Activated T-helper 1 cell treated with anti-CD3 and anti-CD28 coated beads, Interleukin-12 subunit alpha, Interleukin-12 subunit beta, Interleukin-2, Interleukin-4 antibody, amounts not matched to agents 30 ng/mL and 10 ng/mL and 1 ng/mL, durations not matched to agents 14 hours and 24 hours and 36 hours (primary cell): Measurements from ENCODE around the gene RAB10. TPM values are rescaled to one million over a fixed set of nuclear protein-coding genes. Genes with fewer than 3 reads are reported as not detected.
"Not testable (repeated sequence)": the region's sequence is repeated elsewhere in the genome, so short reads cannot be mapped to it uniquely, and the experiment has no call there.

ENCODE experiments used
- DNase-seq: peaks from one replicate; pipeline ENCODE4 v3.0.0; 2021; ENCODE audit warnings: low spot score
- H3K27ac Mint-ChIP-seq: one replicate; pipeline ENCODE4 v1.8.0; 2021; ENCODE audit warnings: mild to moderate bottlenecking, mixed read lengths
- H3K27me3 Mint-ChIP-seq: one replicate; pipeline ENCODE4 v1.8.0; 2022; ENCODE audit warnings: mild to moderate bottlenecking, moderate library complexity, mixed read lengths; ENCODE audit not compliant: insufficient read depth
- H3K36me3 Mint-ChIP-seq: one replicate; pipeline ENCODE4 v1.8.0; 2021; ENCODE audit warnings: low read depth, mixed read lengths
- H3K4me1 Mint-ChIP-seq: one replicate; pipeline ENCODE4 v1.8.0; 2021; ENCODE audit warnings: low read depth, mixed read lengths
- H3K4me3 Mint-ChIP-seq: one replicate; pipeline ENCODE4 v1.8.0; 2021; ENCODE audit warnings: mild to moderate bottlenecking, moderate library complexity, mixed read lengths
- H3K9me3 Mint-ChIP-seq: one replicate; pipeline ENCODE4 v1.8.0; 2021; ENCODE audit warnings: mixed read lengths
- intact Hi-C: fragments of 100-400 bp; cut with micrococcal nuclease; formaldehyde crosslinking; loops from one replicate; pipeline ENCODE4 v1.15.1; 2024
- total RNA-seq: library from RNA; stranded (reverse); gene quantifications from 2 replicates; pipeline ENCODE4 v1.2.3, GENCODE V29; 2022

The RAB10 gene
- total RNA-seq, 1 donor from 2014 or later: 130 TPM

GRCh38 chr2:26088038-26088643 is 54.3 kb downstream of the RAB10 start:
- Mint-ChIP-seq H3K27ac (no peak overlapping the region), H3K4me1 (peaks cover 49% of the 10 kb centered on the region), H3K36me3 (peaks cover 25% of the 10 kb centered on the region), H3K27me3 (no peaks in the 10 kb centered on the region), H3K4me3 (no peak overlapping the region), H3K9me3 (peaks cover 5% of the 10 kb centered on the region)
- no peak for DNase-seq
- intact Hi-C loops: loop anchor here (1.0 to 10.0 kb wide), 6 partner anchors 34 to 157 kb away; partner anchors contain the start of genes HADHA and HADHB

GRCh38 chr2:26088931-26089330 is 55.0 kb downstream of the RAB10 start:
- DNase-seq, H3K4me3 Mint-ChIP-seq, H3K27ac Mint-ChIP-seq, H3K9me3 Mint-ChIP-seq, H3K27me3 Mint-ChIP-seq: not testable (repeated sequence)
- intact Hi-C loops: loop anchor here (1.0 to 10.0 kb wide), 6 partner anchors 33 to 156 kb away; partner anchors contain the start of genes HADHA and HADHB
- Mint-ChIP-seq H3K4me1 (peaks cover 47% of the 10 kb centered on the region), H3K36me3 (peaks cover 27% of the 10 kb centered on the region)

- no peak overlapping the region for H3K27ac Mint-ChIP-seq
- no peaks in the 10 kb centered on the region for H3K9me3 Mint-ChIP-seq
- intact Hi-C loops: loop anchor here (5.0 to 10.0 kb wide), 3 partner anchors 33 to 155 kb away; partner anchors contain the start of genes HADHA and HADHB
- no peak for DNase-seq
- H3K27me3 Mint-ChIP-seq: no peaks in the 10 kb centered on the region
- H3K36me3 Mint-ChIP-seq: peaks cover 25% of the 10 kb centered on the region
- H3K4me3 Mint-ChIP-seq: no peak overlapping the region
- peaks cover 43% of the 10 kb centered on the region for H3K4me1 Mint-ChIP-seq
Measured at GRCh38 chr2:26089337-26089736, 55.5 kb downstream of the RAB10 start.

DNA sequence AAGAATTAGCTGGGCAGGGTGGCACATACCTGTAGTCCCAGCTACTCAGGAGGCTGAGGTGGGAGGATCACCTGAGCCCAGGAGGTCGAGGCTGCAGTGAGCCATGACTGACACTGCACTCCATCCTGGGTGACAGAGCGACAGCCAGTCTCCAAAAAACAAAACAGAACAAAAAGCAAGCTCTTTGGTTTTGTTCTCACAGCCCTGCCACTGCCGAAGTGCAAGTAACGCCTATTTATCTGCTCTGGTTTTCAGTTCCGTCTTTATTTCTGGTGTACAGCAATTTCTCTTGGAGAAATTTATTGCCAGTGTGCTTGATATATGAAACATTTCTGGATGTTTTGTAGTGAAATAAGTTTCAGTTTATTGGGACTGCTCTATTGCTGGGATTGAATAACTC is 61.9 kb downstream of the RAB10 start:
- Mint-ChIP-seq H3K4me3 (no peak overlapping the region), H3K27me3 (no peaks in the 10 kb centered on the region), H3K4me1 (peaks cover 25% of the 10 kb centered on the region), H3K27ac (no peak overlapping the region), H3K9me3 (no peaks in the 10 kb centered on the region), H3K36me3 (peaks cover 28% of the 10 kb centered on the region)
- intact Hi-C loops: no loop called here
- no peak for DNase-seq

DNA sequence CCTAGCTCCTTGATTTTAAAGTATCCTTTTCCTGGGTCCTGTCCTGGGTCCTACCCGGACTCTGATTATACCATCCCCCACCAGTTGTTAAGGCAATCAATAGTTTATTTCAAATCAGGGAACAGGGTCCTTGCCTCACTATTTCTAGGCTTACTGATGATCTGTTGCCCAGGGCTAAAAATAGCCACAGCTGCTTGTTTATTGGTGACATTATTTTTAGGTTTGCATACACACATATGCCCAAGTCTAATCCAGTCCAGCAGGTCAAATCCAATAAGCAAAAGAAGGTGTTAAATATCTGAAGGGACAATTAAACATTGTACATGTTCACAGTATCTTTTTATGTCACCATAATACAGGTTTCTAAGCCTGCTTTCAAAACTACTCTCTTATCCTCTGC is 66.0 kb downstream of the RAB10 start:
- Mint-ChIP-seq H3K27me3 (no peaks in the 10 kb centered on the region), H3K36me3 (peaks cover 29% of the 10 kb centered on the region)

GRCh38 chr2:26100384-26100783 is 66.5 kb downstream of the RAB10 start:
- Mint-ChIP-seq H3K4me1 (peaks cover 5% of the 10 kb centered on the region), H3K4me3 (no peak overlapping the region), H3K36me3 (peaks cover 29% of the 10 kb centered on the region), H3K27me3 (no peaks in the 10 kb centered on the region), H3K9me3 (peaks cover 4% of the 10 kb centered on the region), H3K27ac (no peak overlapping the region)
- intact Hi-C loops: loop anchor here (2.0 kb wide), 1 partner anchor 14 kb away; no protein-coding TSS in a partner anchor
- no peak for DNase-seq

More for the DNA sequence above, 66.0 kb downstream of the RAB10 start:
- no peak overlapping the region for H3K27ac Mint-ChIP-seq
- DNase-seq: no peak
- peaks cover 4% of the 10 kb centered on the region for H3K9me3 Mint-ChIP-seq
- intact Hi-C loops: loop anchor here (2.0 kb wide), 1 partner anchor 15 kb away; no protein-coding TSS in a partner anchor
- H3K4me1 Mint-ChIP-seq: peaks cover 5% of the 10 kb centered on the region
- no peak overlapping the region for H3K4me3 Mint-ChIP-seq

- H3K36me3 Mint-ChIP-seq: peaks cover 25% of the 10 kb centered on the region
- H3K9me3 Mint-ChIP-seq: peaks cover 4% of the 10 kb centered on the region
- H3K4me1 Mint-ChIP-seq: no peaks in the 10 kb centered on the region
- H3K27me3 Mint-ChIP-seq: no peaks in the 10 kb centered on the region
- intact Hi-C loops: no loop called here
- no peak for DNase-seq
- no peak overlapping the region for H3K4me3 Mint-ChIP-seq
- H3K27ac Mint-ChIP-seq: no peak overlapping the region
Measured at GRCh38 chr2:26103752-26104151, 69.9 kb downstream of the RAB10 start.

GRCh38 chr2:26108701-26109100 is 74.8 kb downstream of the RAB10 start:
- not testable (repeated sequence) for H3K27me3 Mint-ChIP-seq, H3K27ac Mint-ChIP-seq, H3K4me1 Mint-ChIP-seq, H3K4me3 Mint-ChIP-seq, H3K9me3 Mint-ChIP-seq, DNase-seq
- intact Hi-C loops: loop anchor here (5.0 kb wide), 1 partner anchor 56 kb away; no protein-coding TSS in a partner anchor
- H3K36me3 Mint-ChIP-seq: peaks cover 26% of the 10 kb centered on the region

DNA sequence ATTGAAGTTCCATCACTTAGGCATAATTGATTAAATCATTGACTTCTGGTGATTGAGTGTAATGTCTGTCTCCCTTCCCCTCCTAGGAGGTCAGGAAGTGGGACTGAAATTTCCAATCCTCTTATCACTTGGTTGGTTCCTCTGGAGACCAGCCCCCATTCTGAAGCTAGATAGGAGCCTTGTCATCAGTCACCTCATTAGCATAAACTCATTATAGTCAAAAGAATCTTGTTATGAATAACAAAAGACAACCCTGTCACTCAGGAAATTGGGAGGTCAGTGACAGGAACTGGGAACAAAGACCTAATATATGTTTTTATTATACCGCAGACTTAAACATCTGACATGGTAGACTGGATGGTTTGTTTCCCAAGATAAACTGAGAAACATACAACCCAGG is 78.3 kb downstream of the RAB10 start:
- Mint-ChIP-seq H3K4me1 (peaks cover 11% of the 10 kb centered on the region), H3K27ac (no peak overlapping the region), H3K27me3 (no peaks in the 10 kb centered on the region), H3K9me3 (no peaks in the 10 kb centered on the region), H3K4me3 (no peak overlapping the region), H3K36me3 (peaks cover 19% of the 10 kb centered on the region)
- intact Hi-C loops: no loop called here
- DNase-seq: no peak

- no peak overlapping the region for H3K27ac Mint-ChIP-seq
- DNase-seq: no peak
- peaks cover 11% of the 10 kb centered on the region for H3K4me1 Mint-ChIP-seq
- H3K27me3 Mint-ChIP-seq: no peaks in the 10 kb centered on the region
- no peak overlapping the region for H3K4me3 Mint-ChIP-seq
- no peaks in the 10 kb centered on the region for H3K9me3 Mint-ChIP-seq
- peaks cover 19% of the 10 kb centered on the region for H3K36me3 Mint-ChIP-seq
- intact Hi-C loops: loop anchor here (2.0 kb wide), 1 partner anchor 13 kb away; no protein-coding TSS in a partner anchor
Measured at GRCh38 chr2:26114151-26114550, 80.3 kb downstream of the RAB10 start.

DNA sequence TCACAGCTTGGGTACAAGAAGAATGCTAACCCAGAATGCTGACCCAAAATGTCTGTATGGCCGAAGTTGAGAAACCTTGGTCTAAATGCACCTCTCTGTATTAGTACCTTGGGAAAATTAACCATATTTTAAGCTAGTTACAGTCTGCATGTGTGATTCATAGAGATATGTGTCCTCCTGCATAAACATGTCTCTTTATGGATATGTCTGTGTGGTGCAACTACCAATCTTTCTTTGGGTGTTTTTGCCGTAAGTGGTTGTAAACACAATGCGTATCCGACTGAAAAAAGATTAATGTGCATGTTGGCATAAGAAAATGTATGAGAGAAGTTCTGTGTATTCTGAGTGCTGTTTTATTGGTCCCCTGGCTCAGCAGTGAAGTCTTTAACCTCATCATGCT is 84.8 kb downstream of the RAB10 start:
- Mint-ChIP-seq H3K9me3 (no peaks in the 10 kb centered on the region), H3K4me1 (peaks cover 13% of the 10 kb centered on the region), H3K36me3 (peaks cover 10% of the 10 kb centered on the region), H3K27me3 (no peaks in the 10 kb centered on the region), H3K27ac (no peak overlapping the region), H3K4me3 (no peak overlapping the region)
- intact Hi-C loops: no loop called here
- DNase-seq: no peak

- no peak overlapping the region for H3K4me3 Mint-ChIP-seq
- H3K9me3 Mint-ChIP-seq: no peaks in the 10 kb centered on the region
- H3K27me3 Mint-ChIP-seq: no peaks in the 10 kb centered on the region
- H3K4me1 Mint-ChIP-seq: peaks cover 11% of the 10 kb centered on the region
- H3K27ac Mint-ChIP-seq: no peak overlapping the region
- H3K36me3 Mint-ChIP-seq: peaks cover 8% of the 10 kb centered on the region
- DNase-seq: no peak
- intact Hi-C loops: no loop called here
Measured at GRCh38 chr2:26119521-26119920, 85.6 kb downstream of the RAB10 start.

- no peak overlapping the region for H3K27ac Mint-ChIP-seq
- no peaks in the 10 kb centered on the region for H3K27me3 Mint-ChIP-seq
- no peaks in the 10 kb centered on the region for H3K9me3 Mint-ChIP-seq
- peaks cover 18% of the 10 kb centered on the region for H3K4me1 Mint-ChIP-seq
- intact Hi-C loops: loop anchor here (5.0 kb wide), 1 partner anchor 35 kb away; no protein-coding TSS in a partner anchor
- peaks cover 8% of the 10 kb centered on the region for H3K36me3 Mint-ChIP-seq
- H3K4me3 Mint-ChIP-seq: no peak overlapping the region
- DNase-seq: no peak
Measured at GRCh38 chr2:26122630-26123029, 88.7 kb downstream of the RAB10 start.
